Neural progenitor cell (in vitro differentiated cells): ENCODE results near the gene JMJD8. TPM values are rescaled to one million over a fixed set of nuclear protein-coding genes. Genes with fewer than 3 reads are reported as not detected.

Source experiments
- DNase-seq: peaks from one replicate; pipeline ENCODE4 v3.0.0-alpha.2; 2016; ENCODE audit warnings: low spot score
- H2AFZ ChIP-seq: fragments of 200-600 bp; sonication (generic); replicated peaks from 2 replicates; pipeline ENCODE4 v1.6.1; 2016; ENCODE audit warnings: antibody characterized with exemption
- H3F3A ChIP-seq: fragments of 200-600 bp; sonication (generic); 2 replicates; pipeline ENCODE4 v1.6.1; 2016; ENCODE audit warnings: antibody characterized with exemption, low read depth
- H3K27ac ChIP-seq: fragments of 200-600 bp; sonication (generic); 2 replicates; pipeline ENCODE4 v1.5.1; 2016; ENCODE audit warnings: mild to moderate bottlenecking
- H3K27me3 ChIP-seq: fragments of 200-600 bp; sonication (generic); 2 replicates; pipeline ENCODE4 v1.6.1; 2016; ENCODE audit warnings: mild to moderate bottlenecking, moderate library complexity
- H3K36me3 ChIP-seq: fragments of 200-600 bp; sonication (generic); 2 replicates; pipeline ENCODE4 v1.5.1; 2016
- H3K4me1 ChIP-seq: fragments of 200-600 bp; sonication (generic); 2 replicates; pipeline ENCODE4 v1.6.1; 2016; ENCODE audit warnings: mixed run types
- H3K4me2 ChIP-seq: fragments of 200-600 bp; sonication (generic); 2 replicates; pipeline ENCODE4 v1.6.1; 2016
- H3K4me3 ChIP-seq: fragments of 200-600 bp; sonication (generic); 2 replicates; pipeline ENCODE4 v1.5.1; 2016
- H3K79me2 ChIP-seq: fragments of 200-600 bp; sonication (generic); 2 replicates; pipeline ENCODE4 v1.6.1; 2016; ENCODE audit warnings: low read depth
- H3K9ac ChIP-seq: fragments of 200-600 bp; sonication (generic); 2 replicates; pipeline ENCODE4 v1.6.1; 2016
- H3K9me3 ChIP-seq: fragments of 200-600 bp; sonication (generic); 2 replicates; pipeline ENCODE4 v1.5.1; 2016; ENCODE audit warnings: low read depth
- H4K20me1 ChIP-seq: fragments of 200-600 bp; sonication (generic); 2 replicates; pipeline ENCODE4 v1.6.1; 2016; ENCODE audit warnings: low read depth
- H3K27ac Mint-ChIP-seq: 3 replicates; pipeline ENCODE4 v1.8.0; 2021; ENCODE audit warnings: mixed read lengths
- H3K27me3 Mint-ChIP-seq: 2 replicates; pipeline ENCODE4 v1.8.0; 2022; ENCODE audit warnings: low read depth, mild to moderate bottlenecking, inconsistent platforms, moderate library complexity, mixed read lengths; ENCODE audit not compliant: insufficient read depth
- H3K36me3 Mint-ChIP-seq: 3 replicates; pipeline ENCODE4 v1.8.0; 2021; ENCODE audit warnings: mixed read lengths
- H3K4me1 Mint-ChIP-seq: 3 replicates; pipeline ENCODE4 v1.8.0; 2021; ENCODE audit warnings: mixed read lengths
- H3K4me3 Mint-ChIP-seq: 3 replicates; pipeline ENCODE4 v1.8.0; 2021; ENCODE audit warnings: mild to moderate bottlenecking, moderate library complexity, mixed read lengths
- H3K9me3 Mint-ChIP-seq: 3 replicates; pipeline ENCODE4 v1.8.0; 2020; ENCODE audit warnings: mixed read lengths
- EZH2 ChIP-seq: fragments of 200-600 bp; sonication (generic); IDR thresholded peaks from 2 replicates; pipeline ENCODE4 v1.6.1; 2017; ENCODE audit warnings: antibody characterized with exemption, mild to moderate bottlenecking, moderate library complexity
- EZH2phosphoT487 ChIP-seq: fragments of 200-600 bp; sonication (generic); IDR thresholded peaks from 2 replicates; pipeline ENCODE4 v1.6.1; 2017; ENCODE audit warnings: antibody characterized with exemption
- total RNA-seq: library from RNA; depleted of rRNA; stranded (reverse); fragments of >200 nt; gene quantifications from 2 replicates; pipeline ENCODE4 v1.2.3, GENCODE V29; 2015; ENCODE audit warnings: low replicate concordance
- TF ChIP-seq, protein P1 (sequence below): fragments of 200-600 bp; sonication (generic); IDR thresholded peaks from 2 replicates; pipeline ENCODE4 v1.5.1; 2017; ENCODE audit warnings: antibody characterized with exemption, mild to moderate bottlenecking

JMJD8 gene
- total RNA-seq, 1 donor from 2014 or later, result 32.1 TPM

- Histone ChIP-seq H3K4me3 (peak overlapping the region; percentile 31), H3K27ac (no peak overlapping the region), H3K9ac (no peak overlapping the region), H3K9me3 (no peaks in the 10 kb centered on the region), H3K27me3 (peaks cover 100% of the 10 kb centered on the region), H3F3A (peaks cover 18% of the 10 kb centered on the region), H3K4me2 (peak overlapping the region; percentile 69), H2AFZ (no peak overlapping the region), H3K4me1 (peaks cover 6% of the 10 kb centered on the region), H3K79me2 (no peaks in the 10 kb centered on the region), H3K36me3 (no peaks in the 10 kb centered on the region), H4K20me1 (peaks cover 64% of the 10 kb centered on the region)
- H3K36me3 Mint-ChIP-seq, result no peaks in the 10 kb centered on the region
- peaks cover 28% of the 10 kb centered on the region for H3K4me1 Mint-ChIP-seq
- H3K9me3 Mint-ChIP-seq, result no peaks in the 10 kb centered on the region
- H3K4me3 Mint-ChIP-seq, result peak overlapping the region; percentile 74
- H3K27ac Mint-ChIP-seq, result no peak overlapping the region
- TF ChIP-seq, protein P1, sequence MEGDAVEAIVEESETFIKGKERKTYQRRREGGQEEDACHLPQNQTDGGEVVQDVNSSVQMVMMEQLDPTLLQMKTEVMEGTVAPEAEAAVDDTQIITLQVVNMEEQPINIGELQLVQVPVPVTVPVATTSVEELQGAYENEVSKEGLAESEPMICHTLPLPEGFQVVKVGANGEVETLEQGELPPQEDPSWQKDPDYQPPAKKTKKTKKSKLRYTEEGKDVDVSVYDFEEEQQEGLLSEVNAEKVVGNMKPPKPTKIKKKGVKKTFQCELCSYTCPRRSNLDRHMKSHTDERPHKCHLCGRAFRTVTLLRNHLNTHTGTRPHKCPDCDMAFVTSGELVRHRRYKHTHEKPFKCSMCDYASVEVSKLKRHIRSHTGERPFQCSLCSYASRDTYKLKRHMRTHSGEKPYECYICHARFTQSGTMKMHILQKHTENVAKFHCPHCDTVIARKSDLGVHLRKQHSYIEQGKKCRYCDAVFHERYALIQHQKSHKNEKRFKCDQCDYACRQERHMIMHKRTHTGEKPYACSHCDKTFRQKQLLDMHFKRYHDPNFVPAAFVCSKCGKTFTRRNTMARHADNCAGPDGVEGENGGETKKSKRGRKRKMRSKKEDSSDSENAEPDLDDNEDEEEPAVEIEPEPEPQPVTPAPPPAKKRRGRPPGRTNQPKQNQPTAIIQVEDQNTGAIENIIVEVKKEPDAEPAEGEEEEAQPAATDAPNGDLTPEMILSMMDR, result no peak
- peak; percentile 98 for TF ChIP-seq EZH2phosphoT487
- peak; percentile 98 for TF ChIP-seq EZH2
- peaks cover 54% of the 10 kb centered on the region for H3K27me3 Mint-ChIP-seq
- DNase-seq, result peak; percentile 45
Measured at GRCh38 chr16:706189-707061, 22.3 kb upstream of the JMJD8 start.

- Histone ChIP-seq H3K9ac (no peak within 1 kb of the TSS), H3K4me3 (peak within 1 kb of the TSS; percentile 31), H2AFZ (no peak within 1 kb of the TSS), H3K27ac (no peak within 1 kb of the TSS), H3K9me3 (no peaks in the 10 kb centered on the region), H4K20me1 (peaks cover 70% of the 10 kb centered on the region), H3F3A (peaks cover 18% of the 10 kb centered on the region), H3K36me3 (no peaks in the 10 kb centered on the region), H3K27me3 (peaks cover 100% of the 10 kb centered on the region), H3K79me2 (no peaks in the 10 kb centered on the region), H3K4me2 (peak within 1 kb of the TSS; percentile 69), H3K4me1 (peaks cover 6% of the 10 kb centered on the region)
- Mint-ChIP-seq H3K27me3 (peaks cover 56% of the 10 kb centered on the region), H3K4me3 (peak within 1 kb of the TSS; percentile 74), H3K4me1 (peaks cover 23% of the 10 kb centered on the region), H3K9me3 (no peaks in the 10 kb centered on the region), H3K36me3 (no peaks in the 10 kb centered on the region), H3K27ac (no peak within 1 kb of the TSS)
- peak; percentile 58 for DNase-seq
- TF ChIP-seq EZH2, result no peak
- TF ChIP-seq, protein P1, result no peak
- TF ChIP-seq EZH2phosphoT487, result no peak
Measured at GRCh38 chr16:705431-706188, 21.5 kb upstream of the JMJD8 start, which contains the start of gene FBXL16. TSS of gene FBXL16 (minus strand) at chr16:705801. CDS start at chr16:697405, 8,396 bp downstream.

- no peaks in the 10 kb centered on the region for H3K36me3 ChIP-seq
- H3K4me1 ChIP-seq, result peaks cover 1% of the 10 kb centered on the region
- H3K79me2 ChIP-seq, result no peaks in the 10 kb centered on the region
- Mint-ChIP-seq H3K9me3 (no peaks in the 10 kb centered on the region), H3K27me3 (peaks cover 56% of the 10 kb centered on the region), H3K27ac (no peak overlapping the region), H3K36me3 (no peaks in the 10 kb centered on the region), H3K4me1 (peaks cover 15% of the 10 kb centered on the region), H3K4me3 (peak overlapping the region; percentile 76)
- H3K9me3 ChIP-seq, result no peaks in the 10 kb centered on the region
- peak; percentile 91 for TF ChIP-seq EZH2
- peak; percentile 90 for TF ChIP-seq EZH2phosphoT487
- TF ChIP-seq, protein P1, result no peak
- peaks cover 16% of the 10 kb centered on the region for H3F3A ChIP-seq
- DNase-seq, result peak; percentile 40
- peaks cover 100% of the 10 kb centered on the region for H3K27me3 ChIP-seq
- no peak overlapping the region for H3K9ac ChIP-seq
- peaks cover 70% of the 10 kb centered on the region for H4K20me1 ChIP-seq
- no peak overlapping the region for H3K4me3 ChIP-seq
- no peak overlapping the region for H2AFZ ChIP-seq
- H3K27ac ChIP-seq, result no peak overlapping the region
- peak overlapping the region; percentile 67 for H3K4me2 ChIP-seq
Measured at GRCh38 chr16:704552-705380, 20.6 kb upstream of the JMJD8 start.
